NCI-H1694 (cell line): ENCODE data around the gene TM9SF2.
"Not testable (repeated sequence)": the region's sequence is repeated elsewhere in the genome, so short reads cannot be mapped to it uniquely, and the experiment has no call there.

ENCODE experiments used
- DNase-seq: peaks from one replicate; lab custom pipeline; 2025; lab: John Stamatoyannopoulos, UW

TM9SF2 gene

DNA sequence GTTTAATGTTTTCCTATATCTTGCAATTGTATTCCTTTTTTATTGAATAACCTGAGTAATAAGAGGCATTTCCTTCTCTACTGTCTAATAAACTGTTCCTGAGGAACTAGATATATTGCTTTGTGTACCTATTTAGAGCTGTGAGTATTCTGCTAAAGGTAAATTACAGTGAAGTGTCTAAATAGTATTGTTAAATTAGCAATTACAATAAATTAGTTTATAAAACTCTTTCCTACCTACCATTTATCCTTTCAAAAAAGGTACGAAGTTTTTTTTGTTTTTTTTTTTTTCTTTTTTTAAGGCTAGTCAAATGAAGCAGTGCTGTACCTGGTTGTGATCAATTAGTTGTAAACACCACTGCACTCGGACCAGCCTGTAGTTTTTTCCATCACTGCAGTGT lies 34.8 kb downstream of the TM9SF2 start:
- no peak for DNase-seq

DNA sequence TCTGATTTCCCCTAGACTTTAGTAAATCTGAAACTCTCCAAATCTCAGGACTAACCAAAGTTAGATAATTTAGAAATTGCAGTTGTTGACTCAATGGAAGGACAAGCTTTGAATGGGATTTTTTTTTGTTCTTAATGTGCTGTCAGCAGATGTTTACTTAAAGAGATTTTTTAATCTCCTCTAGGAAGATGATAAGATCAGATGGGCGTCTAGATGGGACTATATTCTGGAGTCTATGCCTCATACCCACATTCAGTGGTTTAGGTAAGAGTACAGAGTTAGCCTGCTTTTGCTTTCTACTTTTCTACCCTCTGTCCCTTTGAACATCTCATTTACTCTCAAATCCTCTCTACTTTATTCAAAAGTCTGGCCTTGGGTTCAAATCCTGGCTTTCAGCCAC lies 39.3 kb downstream of the TM9SF2 start:
- no peak for DNase-seq

- DNase-seq, result no peak
Measured at GRCh38 chr13:99542788-99543406, 41.6 kb downstream of the TM9SF2 start.

GRCh38 chr13:99545361-99545760 lies 44.1 kb downstream of the TM9SF2 start:
- DNase-seq, result no peak

DNA sequence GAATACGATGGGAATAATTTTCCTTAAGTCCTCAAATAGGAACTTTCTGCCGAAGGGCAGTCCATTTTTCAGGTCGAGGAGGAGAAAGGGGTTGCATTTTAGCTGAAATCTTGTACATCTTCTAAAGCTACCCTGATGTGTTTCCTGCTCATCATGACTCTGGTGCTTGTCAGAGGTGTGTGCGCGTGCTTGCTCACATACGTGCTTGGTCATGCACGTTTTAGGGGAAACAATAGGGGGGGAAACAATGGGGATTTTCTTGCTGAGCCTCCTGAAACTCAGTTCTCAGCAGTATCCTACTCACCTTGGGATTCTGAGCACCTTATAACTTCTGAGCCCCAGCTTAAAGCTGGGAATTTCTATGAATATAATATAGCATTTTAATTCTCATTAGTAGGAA lies 44.7 kb downstream of the TM9SF2 start:
- DNase-seq, result no peak

DNA sequence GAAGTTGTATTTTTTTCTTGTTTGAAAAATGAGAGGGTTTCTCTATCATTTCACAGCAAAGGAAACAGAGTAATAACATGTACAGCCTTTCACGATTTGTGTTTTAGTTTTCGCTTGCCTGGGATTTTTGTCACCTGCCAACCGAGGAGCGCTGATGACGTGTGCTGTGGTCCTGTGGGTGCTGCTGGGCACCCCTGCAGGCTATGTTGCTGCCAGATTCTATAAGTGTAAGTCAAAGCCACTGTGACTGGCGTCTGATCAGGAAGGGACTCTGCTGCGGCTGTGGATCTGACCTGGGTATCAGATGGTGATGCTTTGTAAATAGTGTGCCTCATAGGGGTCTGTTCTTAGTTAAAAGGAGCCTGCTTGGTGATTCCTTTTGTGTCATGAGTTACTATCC lies 45.6 kb downstream of the TM9SF2 start:
- no peak for DNase-seq

DNA sequence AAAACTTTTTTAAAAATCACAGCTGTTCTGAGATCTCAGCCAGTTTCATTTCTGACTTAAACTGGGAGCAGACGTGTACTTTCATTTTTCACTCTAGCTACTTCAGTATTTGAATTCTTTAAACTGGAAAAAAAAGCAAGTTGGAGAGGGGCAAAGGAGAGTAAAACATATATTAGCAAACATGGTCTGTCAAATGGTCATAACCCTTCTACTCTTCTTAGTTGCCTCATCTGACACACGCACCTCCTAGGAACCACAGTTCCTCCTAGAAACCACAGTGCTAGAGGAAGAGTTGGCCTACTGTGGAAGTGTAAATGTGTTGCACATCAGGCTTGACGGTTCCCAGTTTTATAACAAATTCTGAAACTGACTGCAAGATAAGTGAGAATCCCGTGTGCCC lies 47.2 kb downstream of the TM9SF2 start:
- DNase-seq, result no peak

GRCh38 chr13:99553033-99553432 lies 51.8 kb downstream of the TM9SF2 start:
- no peak for DNase-seq

- DNase-seq, result no peak
Measured at GRCh38 chr13:99555149-99555548, 53.9 kb downstream of the TM9SF2 start.

GRCh38 chr13:99556867-99557443 lies 55.7 kb downstream of the TM9SF2 start:
- no peak for DNase-seq

DNA sequence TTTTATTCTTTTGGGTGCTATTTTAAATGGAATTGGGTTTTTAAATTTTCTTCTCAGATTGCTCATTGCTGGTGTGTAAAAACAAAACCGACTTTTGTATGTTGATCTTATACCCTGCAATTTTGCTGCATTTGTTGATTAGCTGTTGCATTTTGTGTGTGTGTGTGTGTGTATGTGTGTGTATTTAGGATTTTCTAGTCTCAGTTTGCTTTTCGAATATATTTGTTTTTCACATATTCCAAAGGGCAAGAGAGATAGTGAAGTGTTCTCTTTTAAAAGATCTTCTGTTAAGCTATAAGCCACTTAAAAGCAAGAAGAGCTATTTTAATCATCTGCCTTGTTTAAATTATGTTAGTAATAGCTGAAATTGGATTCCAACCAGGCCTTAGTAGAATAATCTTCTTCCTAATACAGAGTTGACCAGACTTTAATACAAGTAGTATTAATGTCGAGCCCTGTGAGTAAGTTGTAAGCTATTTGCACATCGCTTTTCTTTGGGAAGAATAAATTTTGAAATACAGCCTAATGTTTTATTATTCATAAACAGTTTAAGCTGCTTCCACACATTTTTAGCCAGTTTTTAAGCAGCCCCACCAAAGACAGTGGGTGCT lies 57.4 kb downstream of the TM9SF2 start:
- DNase-seq, result no peak

GRCh38 chr13:99559560-99559959 lies 58.3 kb downstream of the TM9SF2 start:
- DNase-seq, result no peak

- DNase-seq, result no peak
Measured at GRCh38 chr13:99563404-99563803, 62.1 kb downstream of the TM9SF2 start.

GRCh38 chr13:99564386-99564785 lies 63.1 kb downstream of the TM9SF2 start:
- no peak for DNase-seq

DNA sequence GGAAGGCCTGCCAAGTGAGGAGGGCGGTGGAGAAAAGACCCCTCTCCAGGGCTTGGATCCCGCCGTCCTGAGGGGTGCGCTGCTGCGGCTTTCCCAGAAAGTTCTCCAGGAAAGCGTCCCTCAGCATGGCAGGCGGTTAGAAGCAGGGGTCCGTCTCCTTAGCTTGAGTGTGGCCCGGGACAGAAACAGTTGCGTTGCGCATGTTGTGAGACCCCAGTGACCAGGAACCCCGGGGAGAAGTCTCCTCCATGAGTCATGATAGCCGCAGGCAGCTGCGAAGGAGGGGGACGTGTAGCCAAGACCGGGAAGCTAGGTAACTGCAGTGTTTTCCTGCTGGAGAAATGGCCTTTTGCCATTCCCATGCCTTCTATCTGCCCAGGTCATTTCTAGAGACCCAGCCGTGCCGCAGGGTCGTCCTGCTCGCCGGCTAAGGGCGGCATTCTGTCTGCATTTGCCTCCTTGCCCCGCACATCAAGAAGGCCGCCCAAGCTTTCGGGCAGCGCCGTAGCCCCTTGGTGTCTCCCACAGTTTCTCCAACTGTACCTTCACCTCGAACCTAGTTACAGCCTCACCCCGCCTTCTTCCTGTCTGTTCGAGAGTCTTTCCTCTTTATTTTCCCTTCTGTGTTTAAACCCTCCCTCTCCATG lies 64.3 kb downstream of the TM9SF2 start:
- no peak for DNase-seq

GRCh38 chr13:99566125-99567083 lies 65.1 kb downstream of the TM9SF2 start:
- no peak for DNase-seq

- DNase-seq, result not testable (repeated sequence)
Measured at GRCh38 chr13:99568901-99569300, 67.6 kb downstream of the TM9SF2 start.

DNA sequence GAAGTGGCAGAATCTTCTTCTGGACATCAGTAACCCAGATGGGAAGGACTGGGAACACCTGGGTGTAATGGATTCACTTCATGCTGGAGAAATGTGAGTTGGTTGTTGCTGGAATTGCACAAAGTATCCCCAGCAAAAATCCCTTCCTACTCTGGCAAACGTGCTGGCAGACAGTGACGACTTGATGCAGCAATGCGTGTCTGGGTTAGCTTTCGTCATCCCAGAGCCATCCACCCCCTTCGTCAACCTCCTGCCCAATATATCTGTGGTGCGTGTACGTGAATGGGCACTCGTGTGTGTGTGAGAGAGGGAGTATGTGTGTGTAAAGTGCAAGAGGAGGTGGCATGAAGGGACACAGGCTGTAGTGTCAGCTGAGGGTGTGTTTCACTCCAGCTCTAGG lies 70.9 kb downstream of the TM9SF2 start:
- no peak for DNase-seq

DNA sequence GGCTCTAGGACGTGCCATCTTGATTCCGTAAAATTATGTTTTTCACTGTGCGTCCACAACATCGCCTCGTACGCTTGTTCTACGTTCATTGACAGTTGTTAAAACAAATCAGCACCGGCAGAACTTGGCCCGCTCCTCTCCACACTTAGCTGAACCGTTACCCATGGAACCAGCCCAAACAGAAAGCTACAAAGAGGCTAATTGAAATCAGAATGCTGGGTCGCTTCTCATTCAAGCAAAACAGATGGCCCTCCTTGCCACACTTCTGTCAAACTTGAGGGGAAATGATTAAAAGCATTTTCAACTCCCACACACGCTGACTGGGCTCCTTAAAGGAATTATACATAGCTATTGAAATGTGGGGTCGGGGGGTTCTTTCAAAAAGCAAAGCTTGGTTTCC lies 71.6 kb downstream of the TM9SF2 start:
- no peak for DNase-seq

GRCh38 chr13:99575376-99576120 lies 74.3 kb downstream of the TM9SF2 start:
- no peak for DNase-seq
